GM10248 (cell line): ENCODE data around the gene CDH22.

ENCODE experiments used
- CTCF ChIA-PET: fragments of 300-600 bp; sonication (Branson Sonifier 250); formaldehyde crosslinking; extraction: SDS; loops from one replicate; lab custom pipeline; 2021; ENCODE audit warnings: antibody characterized with exemption; lab: Yijun Ruan, JAX
- POLR2A ChIA-PET: fragments of 350-650 bp; sonication (Branson Sonifier 250); formaldehyde crosslinking; extraction: SDS; loops from one replicate; lab custom pipeline; 2020; ENCODE audit warnings: antibody characterized with exemption; lab: Yijun Ruan, JAX
- DNase-seq: peaks from one replicate; pipeline ENCODE4 v3.0.0; 2012; ENCODE audit errors: extremely low spot score
- TF ChIP-seq, protein P1 (sequence below): IDR thresholded peaks from 2 replicates; pipeline ENCODE4 v1.5.1; 2012; ENCODE audit warnings: mild to moderate bottlenecking, low read depth; ENCODE audit errors: extremely low read depth, missing control alignments, control extremely low read depth

CDH22 gene

DNA sequence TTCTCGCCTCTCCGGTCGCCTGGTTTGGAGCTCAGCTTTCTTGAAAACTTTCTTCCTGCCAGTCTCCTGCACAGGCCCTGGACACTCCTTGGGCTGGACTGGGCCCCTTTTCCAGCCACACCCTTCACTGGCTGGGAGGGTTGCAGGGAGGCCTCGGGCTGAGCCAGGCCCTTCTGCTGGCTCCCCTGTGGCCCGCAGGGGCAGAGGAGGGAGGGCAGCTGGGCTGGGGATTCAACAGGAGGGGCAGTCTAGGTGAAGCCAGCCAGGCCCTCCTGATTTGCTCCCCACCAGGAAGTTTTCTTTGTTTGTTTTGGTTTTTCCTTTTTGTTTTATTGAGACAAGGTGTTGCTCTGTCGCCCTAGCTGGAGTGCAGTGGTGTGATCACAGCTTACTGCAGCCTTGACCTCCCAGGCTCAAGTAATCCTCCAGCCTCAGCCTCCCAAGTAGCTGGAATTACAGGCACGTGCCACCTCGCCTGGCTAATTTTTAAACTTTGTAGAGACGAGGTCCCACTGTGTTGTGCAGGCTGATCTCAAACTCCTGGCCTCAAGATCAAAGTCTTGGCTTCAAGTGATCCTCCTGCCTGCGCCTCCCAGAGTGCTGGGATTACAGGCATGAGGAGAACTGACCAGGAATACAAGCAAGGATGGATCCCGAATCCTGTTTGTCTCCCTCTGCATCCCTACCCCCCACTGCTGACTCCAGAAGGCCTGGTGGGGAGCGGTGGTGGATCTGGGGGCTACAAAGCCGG, 23.5 kb upstream of the CDH22 start:
- ChIA-PET CTCF (no interaction called here), POLR2A (interaction anchor here (0.7 kb wide), 2 partner anchors 9 to 110 kb away, joined by 3 to 5 read pairs; no protein-coding TSS in a partner anchor)
- TF ChIP-seq, protein P1, sequence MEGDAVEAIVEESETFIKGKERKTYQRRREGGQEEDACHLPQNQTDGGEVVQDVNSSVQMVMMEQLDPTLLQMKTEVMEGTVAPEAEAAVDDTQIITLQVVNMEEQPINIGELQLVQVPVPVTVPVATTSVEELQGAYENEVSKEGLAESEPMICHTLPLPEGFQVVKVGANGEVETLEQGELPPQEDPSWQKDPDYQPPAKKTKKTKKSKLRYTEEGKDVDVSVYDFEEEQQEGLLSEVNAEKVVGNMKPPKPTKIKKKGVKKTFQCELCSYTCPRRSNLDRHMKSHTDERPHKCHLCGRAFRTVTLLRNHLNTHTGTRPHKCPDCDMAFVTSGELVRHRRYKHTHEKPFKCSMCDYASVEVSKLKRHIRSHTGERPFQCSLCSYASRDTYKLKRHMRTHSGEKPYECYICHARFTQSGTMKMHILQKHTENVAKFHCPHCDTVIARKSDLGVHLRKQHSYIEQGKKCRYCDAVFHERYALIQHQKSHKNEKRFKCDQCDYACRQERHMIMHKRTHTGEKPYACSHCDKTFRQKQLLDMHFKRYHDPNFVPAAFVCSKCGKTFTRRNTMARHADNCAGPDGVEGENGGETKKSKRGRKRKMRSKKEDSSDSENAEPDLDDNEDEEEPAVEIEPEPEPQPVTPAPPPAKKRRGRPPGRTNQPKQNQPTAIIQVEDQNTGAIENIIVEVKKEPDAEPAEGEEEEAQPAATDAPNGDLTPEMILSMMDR: no peak
- DNase-seq: no peak

DNA sequence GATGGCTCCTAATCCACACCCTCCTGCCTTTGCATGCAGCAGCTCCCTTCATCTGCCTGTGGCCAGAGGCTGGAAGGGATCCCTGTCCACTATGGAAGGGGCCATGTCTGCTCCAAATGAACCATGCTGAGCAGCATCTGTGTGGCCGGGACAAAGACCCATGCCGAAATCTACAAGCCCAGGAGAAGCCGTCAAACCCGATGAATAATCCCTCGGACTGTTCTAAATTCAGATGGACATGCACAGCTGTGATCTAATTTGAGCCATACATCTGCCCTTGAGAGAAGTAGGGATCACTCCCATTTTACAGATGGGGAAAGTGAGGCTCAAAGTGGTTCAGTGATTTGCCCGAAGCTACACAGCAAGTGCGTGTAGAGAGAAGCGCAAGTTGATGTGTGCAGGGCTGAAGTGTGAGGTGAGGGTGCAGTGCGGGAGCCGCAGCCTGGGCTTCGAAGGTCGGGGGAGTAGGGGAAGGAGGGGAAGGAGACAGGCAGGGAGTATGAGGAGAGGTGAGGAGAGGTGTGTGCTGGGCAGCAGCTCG, 22.6 kb upstream of the CDH22 start:
- CTCF ChIA-PET: interaction anchor here (2.8 kb wide), 1 partner anchor 18 kb away, joined by 10 read pairs; no protein-coding TSS in a partner anchor
- TF ChIP-seq, protein P1: no peak
- POLR2A ChIA-PET: no interaction called here
- no peak for DNase-seq

- TF ChIP-seq, protein P1: no peak
- CTCF ChIA-PET: interaction anchor here (2.8 kb wide), 1 partner anchor 19 kb away, joined by 10 read pairs; no protein-coding TSS in a partner anchor
- POLR2A ChIA-PET: no interaction called here
- no peak for DNase-seq
These were observed 21.9 kb upstream of the CDH22 start for GRCh38 chr20:46330072-46330763.

GRCh38 chr20:46328200-46328882, 20.0 kb upstream of the CDH22 start:
- TF ChIP-seq, protein P1: no peak
- ChIA-PET POLR2A (no interaction called here), CTCF (interaction anchor here (2.8 kb wide), 1 partner anchor 21 kb away, joined by 10 read pairs; no protein-coding TSS in a partner anchor)
- no peak for DNase-seq

GRCh38 chr20:46327557-46327956, 19.3 kb upstream of the CDH22 start:
- DNase-seq: no peak
- ChIA-PET CTCF (interaction anchor here (1.0 to 1.7 kb wide), 3 partner anchors 10 to 21 kb away, joined by 3 to 4 read pairs (median 3); no protein-coding TSS in a partner anchor), POLR2A (no interaction called here)
- TF ChIP-seq, protein P1: no peak

- POLR2A ChIA-PET: no interaction called here
- CTCF ChIA-PET: interaction anchor here (1.1 to 1.7 kb wide), 4 partner anchors 12 to 150 kb away, joined by 4 to 5 read pairs (median 4); no protein-coding TSS in a partner anchor
- DNase-seq: no peak
- TF ChIP-seq, protein P1: no peak
These were observed 17.5 kb upstream of the CDH22 start for GRCh38 chr20:46325789-46326188.
